SK-N-SH (cell line): ENCODE measurements around the gene DEPP1. TPM values are rescaled to one million over a fixed set of nuclear protein-coding genes. Genes with fewer than 3 reads are reported as not detected.

Source experiments
- CTCF ChIA-PET: fragments of 300-600, 350-600 bp; formaldehyde crosslinking; extraction: SDS; loops from one replicate; lab custom pipeline; 2021; lab: Yijun Ruan, JAX
- POLR2A ChIA-PET: fragments of 350-600 bp; sonication (Branson Sonifier 250); formaldehyde crosslinking; extraction: SDS; loops from one replicate; lab custom pipeline; 2020; ENCODE audit warnings: antibody characterized with exemption, inconsistent platforms; lab: Yijun Ruan, JAX
- DNase-seq: peaks from one replicate; pipeline ENCODE4 v3.0.0; 2012
- H2AFZ ChIP-seq: fragments of 200-600 bp; sonication (generic); 2 replicates; pipeline ENCODE4 v1.8.1; 2016; ENCODE audit warnings: antibody characterized with exemption, mild to moderate bottlenecking, low read depth
- H3F3A ChIP-seq: fragments of 200-600 bp; sonication (generic); replicated peaks from 2 replicates; pipeline ENCODE3; 2016; ENCODE audit warnings: antibody characterized with exemption, mild to moderate bottlenecking; ENCODE audit not compliant: insufficient read depth
- H3K27ac ChIP-seq, 2 experiments: fragments of 200-500 bp in 1 of 2; fragments of 200-600 bp in 1 of 2; sonication (Bioruptor generic) in 1 of 2; sonication (generic), shearing (Covaris generic) in 1 of 2; 2 replicates each; pipeline versions ENCODE4 v1.5.1 to v1.6.1; 2014 to 2016; ENCODE audit warnings: low read depth in 2 of 2, inconsistent platforms in 1 of 2, low read length in 1 of 2, mild to moderate bottlenecking in 1 of 2, mixed read lengths in 1 of 2
- H3K27me3 ChIP-seq: fragments of 200-600 bp; sonication (generic), shearing (Covaris generic); 2 replicates; pipeline ENCODE4 v1.6.1; 2016; ENCODE audit warnings: mixed run types; ENCODE audit not compliant: insufficient read depth
- H3K36me3 ChIP-seq, 2 experiments: fragments of 200-500 bp in 1 of 2; fragments of 200-600 bp in 1 of 2; sonication (Bioruptor generic) in 1 of 2; sonication (generic) in 1 of 2; replicated peaks in 1 of 2; 2 replicates each; pipeline versions ENCODE3 to v1.5.1; 2014 to 2016; ENCODE audit warnings: low read length in 1 of 2, mild to moderate bottlenecking in 1 of 2; ENCODE audit not compliant: insufficient read depth in 2 of 2, control insufficient read depth in 1 of 2
- H3K4me1 ChIP-seq, 2 experiments: fragments of 200-500 bp in 1 of 2; fragments of 200-600 bp in 1 of 2; sonication (Bioruptor generic) in 1 of 2; sonication (generic), shearing (Covaris generic) in 1 of 2; 2 replicates each; pipeline versions ENCODE4 v1.5.1 to v1.6.1; 2014 to 2016; ENCODE audit warnings: low read depth in 1 of 2, low read length in 1 of 2, mixed run types in 1 of 2; ENCODE audit not compliant: insufficient read depth in 2 of 2, control insufficient read depth in 1 of 2
- H3K4me2 ChIP-seq: fragments of 200-600 bp; sonication (generic), shearing (Covaris generic); 2 replicates; pipeline ENCODE4 v1.6.1; 2017; ENCODE audit warnings: mixed run types
- H3K4me3 ChIP-seq, 2 experiments: fragments of 200-500 bp in 1 of 2; fragments of 200-600 bp in 1 of 2; sonication (Bioruptor generic) in 1 of 2; sonication (generic), shearing (Covaris generic) in 1 of 2; 2 replicates each; pipeline versions ENCODE4 v1.5.1 to v1.8.1; 2014 to 2016; ENCODE audit warnings: low read depth in 2 of 2, inconsistent platforms in 1 of 2, low read length in 1 of 2, mild to moderate bottlenecking in 1 of 2, mixed read lengths in 1 of 2, moderate library complexity in 1 of 2
- H3K79me2 ChIP-seq: fragments of 200-600 bp; sonication (generic); 2 replicates; pipeline ENCODE4 v1.8.1; 2017; ENCODE audit warnings: mild to moderate bottlenecking; ENCODE audit not compliant: insufficient read depth
- H3K9ac ChIP-seq: fragments of 200-600 bp; sonication (generic); 2 replicates; pipeline ENCODE4 v1.6.1; 2017; ENCODE audit warnings: mixed run types
- H3K9me2 ChIP-seq: fragments of 200-600 bp; sonication (generic); 2 replicates; pipeline ENCODE4 v1.6.1; 2017; ENCODE audit warnings: mixed run types
- H3K9me3 ChIP-seq: fragments of 200-600 bp; sonication (generic); 2 replicates; pipeline ENCODE4 v1.6.1; 2017; ENCODE audit warnings: mixed run types, mild to moderate bottlenecking, moderate library complexity
- H4K20me1 ChIP-seq: fragments of 200-600 bp; sonication (generic); 2 replicates; pipeline ENCODE4 v1.6.1; 2017; ENCODE audit warnings: mild to moderate bottlenecking, mixed run types; ENCODE audit not compliant: insufficient read depth
- ELF1 ChIP-seq: IDR thresholded peaks from 2 replicates; pipeline ENCODE4 v1.4.0; 2012
- EZH2phosphoT487 ChIP-seq: fragments of 200-600 bp; sonication (generic); IDR thresholded peaks from 2 replicates; pipeline ENCODE4 v1.6.1; 2017; ENCODE audit warnings: low read depth, mixed run types, mild to moderate bottlenecking, antibody characterized with exemption, moderate library complexity, borderline replicate concordance
- FOSL2 ChIP-seq: IDR thresholded peaks from 2 replicates; pipeline ENCODE4 v1.4.0; 2012; ENCODE audit warnings: low read depth, mild to moderate bottlenecking, moderate library complexity, borderline replicate concordance
- FOXJ3 ChIP-seq: sonication (generic); formaldehyde crosslinking; IDR thresholded peaks from 2 replicates; pipeline ENCODE4 v1.5.1; 2020; ENCODE audit warnings: mild to moderate bottlenecking, missing genetic modification reagents
- FOXM1 ChIP-seq: IDR thresholded peaks from 2 replicates; pipeline ENCODE4 v1.4.0; 2012; ENCODE audit warnings: low read depth, mild to moderate bottlenecking
- GABPA ChIP-seq: IDR thresholded peaks from 2 replicates; pipeline ENCODE4 v1.4.0; 2012; ENCODE audit warnings: low read depth, mild to moderate bottlenecking
- GATA2 ChIP-seq: sonication (generic); formaldehyde crosslinking; IDR thresholded peaks from 2 replicates; pipeline ENCODE4 v1.5.0; 2020; ENCODE audit warnings: mild to moderate bottlenecking, missing genetic modification reagents
- MEF2A ChIP-seq: IDR thresholded peaks from 2 replicates; pipeline ENCODE4 v1.4.0; 2012; ENCODE audit warnings: low read depth, borderline replicate concordance
- MXI1 ChIP-seq: IDR thresholded peaks from 2 replicates; pipeline ENCODE4 v1.6.1; 2012; ENCODE audit warnings: mild to moderate bottlenecking, low read depth, low read length, improper control_type of control experiment
- NFIC ChIP-seq: IDR thresholded peaks from 2 replicates; pipeline ENCODE4 v1.4.0; 2012; ENCODE audit warnings: borderline replicate concordance
- NRF1 ChIP-seq: IDR thresholded peaks from 2 replicates; pipeline ENCODE4 v1.6.1; 2012; ENCODE audit warnings: low read depth, mild to moderate bottlenecking, low read length
- POLR2AphosphoS5 ChIP-seq: IDR thresholded peaks from 2 replicates; pipeline ENCODE4 v1.6.1; 2012; ENCODE audit warnings: low read depth, low read length
- RCOR1 ChIP-seq: fragments of 150-350 bp; IDR thresholded peaks from 2 replicates; pipeline ENCODE4 v1.6.1; 2017; ENCODE audit warnings: antibody characterized with exemption, low read length
- RXRA ChIP-seq: IDR thresholded peaks from 2 replicates; pipeline ENCODE4 v1.4.0; 2012; ENCODE audit warnings: low read depth, mild to moderate bottlenecking, borderline replicate concordance
- TAF1 ChIP-seq: IDR thresholded peaks from 2 replicates; pipeline ENCODE4 v1.6.1; 2012; ENCODE audit warnings: low read depth, mild to moderate bottlenecking, low read length, moderate library complexity, borderline replicate concordance
- YY1 ChIP-seq: IDR thresholded peaks from 2 replicates; pipeline ENCODE4 v1.4.0; 2012; ENCODE audit warnings: low read depth, mild to moderate bottlenecking
- WGBS: methylation state at CpG from one replicate; pipeline ENCODE4 v1.1.6; 2017; ENCODE audit warnings: low lambda C conversion rate; 5-methylcytosine and 5-hydroxymethylcytosine counted together
- polyA plus RNA-seq, 3 experiments: library from polyadenylated mRNA; depleted of rRNA; stranded (reverse); fragments of >200 nt; gene quantifications; 2 replicates each; pipeline ENCODE4 v1.2.3, GENCODE V29; 2012
- TF ChIP-seq, protein P1 (sequence below): IDR thresholded peaks from 2 replicates; pipeline ENCODE4 v1.6.1; 2012; ENCODE audit warnings: mild to moderate bottlenecking, low read depth, low read length, moderate library complexity
- TF ChIP-seq, protein P2 (sequence below): IDR thresholded peaks from 2 replicates; pipeline ENCODE4 v1.4.0; 2012; ENCODE audit warnings: low read depth

The DEPP1 gene
- polyA plus RNA-seq, 1 of the 3 experiments (the other 2 are of a cell fraction): 5.3 TPM

DNA sequence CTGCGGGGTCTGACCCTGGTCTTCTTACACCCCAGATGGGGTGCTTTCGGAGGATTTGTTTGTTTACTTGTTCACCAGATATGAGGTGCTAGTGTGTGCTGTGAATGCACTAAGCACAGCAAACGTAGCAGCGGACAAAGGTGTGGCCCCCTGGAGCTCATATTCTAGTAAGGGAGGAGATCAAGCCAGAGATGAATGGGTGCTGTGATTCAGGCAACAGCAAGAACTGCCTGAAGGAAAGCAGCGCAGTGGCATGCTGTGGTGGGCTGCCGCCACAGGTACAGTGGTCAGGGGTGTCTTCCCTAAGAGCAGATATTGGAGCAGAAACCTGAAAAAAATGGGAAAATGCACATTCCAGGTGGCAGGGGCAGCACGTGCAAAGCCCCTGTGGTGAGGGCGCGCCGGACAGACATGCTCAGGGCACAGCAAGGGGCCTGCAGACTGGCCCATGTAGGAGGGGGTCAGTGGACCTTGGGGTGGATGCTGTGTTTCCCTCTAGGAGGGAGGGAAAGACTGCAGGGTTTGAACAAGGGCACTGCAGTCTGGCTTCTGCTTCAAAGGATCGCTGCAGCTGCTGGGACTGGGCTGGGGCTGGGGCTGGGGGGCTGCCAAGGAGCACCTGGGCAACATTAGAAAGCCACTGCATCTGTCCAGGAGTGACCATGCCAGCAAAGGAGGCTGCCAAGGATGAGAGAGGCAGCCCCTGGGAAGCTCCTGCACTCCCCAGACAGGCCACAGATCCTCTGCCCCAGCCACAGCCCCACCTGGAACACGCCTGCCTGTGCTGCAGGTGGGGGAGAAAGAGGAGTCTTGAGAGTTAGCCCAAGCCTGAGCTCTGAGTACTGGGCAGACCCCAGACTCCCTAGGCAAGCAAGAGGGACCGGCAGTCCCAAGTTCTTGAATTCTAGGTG, 927 bp upstream of the DEPP1 start:
- Histone ChIP-seq H3K9me2 (no peaks in the 10 kb centered on the region), H3K9me3 (no peaks in the 10 kb centered on the region), H3K27me3 (no peaks in the 10 kb centered on the region), H3K4me1 (peaks cover 35 to 62% of the 10 kb centered on the region in 2 experiments; a peak in 3 of 4 replicates), H3K27ac (peak overlapping the region; percentile 62 to 95), H3K4me2 (peak overlapping the region; percentile 85), H3K36me3 (no peaks in the 10 kb centered on the region), H3K4me3 (no peak overlapping the region), H3F3A (peaks cover 20% of the 10 kb centered on the region), H3K79me2 (peaks cover 8% of the 10 kb centered on the region), H4K20me1 (no peaks in the 10 kb centered on the region), H3K9ac (no peak overlapping the region; the same call in 1 of the 2 replicates), H2AFZ (peak overlapping the region; percentile 4; the same call in 1 of the 2 replicates)
- WGBS: 93% methylated on average over 9 of the region's 13 CpGs
- POLR2A ChIA-PET: interaction anchor here (0.6 kb wide), 1 partner anchor 1521 kb away, joined by 3 read pairs; no protein-coding TSS in a partner anchor
- no peak for DNase-seq
- TF ChIP-seq FOXJ3 (CRISPR knock-in tag): no peak
- no peak for TF ChIP-seq FOXM1
- TF ChIP-seq EZH2phosphoT487: no peak
- no peak for TF ChIP-seq GATA2
- TF ChIP-seq YY1: no peak
- TF ChIP-seq MXI1: no peak
- no peak for TF ChIP-seq POLR2AphosphoS5
- no peak for TF ChIP-seq ELF1
- no peak for TF ChIP-seq RCOR1
- TF ChIP-seq, protein P1, sequence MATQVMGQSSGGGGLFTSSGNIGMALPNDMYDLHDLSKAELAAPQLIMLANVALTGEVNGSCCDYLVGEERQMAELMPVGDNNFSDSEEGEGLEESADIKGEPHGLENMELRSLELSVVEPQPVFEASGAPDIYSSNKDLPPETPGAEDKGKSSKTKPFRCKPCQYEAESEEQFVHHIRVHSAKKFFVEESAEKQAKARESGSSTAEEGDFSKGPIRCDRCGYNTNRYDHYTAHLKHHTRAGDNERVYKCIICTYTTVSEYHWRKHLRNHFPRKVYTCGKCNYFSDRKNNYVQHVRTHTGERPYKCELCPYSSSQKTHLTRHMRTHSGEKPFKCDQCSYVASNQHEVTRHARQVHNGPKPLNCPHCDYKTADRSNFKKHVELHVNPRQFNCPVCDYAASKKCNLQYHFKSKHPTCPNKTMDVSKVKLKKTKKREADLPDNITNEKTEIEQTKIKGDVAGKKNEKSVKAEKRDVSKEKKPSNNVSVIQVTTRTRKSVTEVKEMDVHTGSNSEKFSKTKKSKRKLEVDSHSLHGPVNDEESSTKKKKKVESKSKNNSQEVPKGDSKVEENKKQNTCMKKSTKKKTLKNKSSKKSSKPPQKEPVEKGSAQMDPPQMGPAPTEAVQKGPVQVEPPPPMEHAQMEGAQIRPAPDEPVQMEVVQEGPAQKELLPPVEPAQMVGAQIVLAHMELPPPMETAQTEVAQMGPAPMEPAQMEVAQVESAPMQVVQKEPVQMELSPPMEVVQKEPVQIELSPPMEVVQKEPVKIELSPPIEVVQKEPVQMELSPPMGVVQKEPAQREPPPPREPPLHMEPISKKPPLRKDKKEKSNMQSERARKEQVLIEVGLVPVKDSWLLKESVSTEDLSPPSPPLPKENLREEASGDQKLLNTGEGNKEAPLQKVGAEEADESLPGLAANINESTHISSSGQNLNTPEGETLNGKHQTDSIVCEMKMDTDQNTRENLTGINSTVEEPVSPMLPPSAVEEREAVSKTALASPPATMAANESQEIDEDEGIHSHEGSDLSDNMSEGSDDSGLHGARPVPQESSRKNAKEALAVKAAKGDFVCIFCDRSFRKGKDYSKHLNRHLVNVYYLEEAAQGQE: no peak
- no peak for TF ChIP-seq GABPA
- TF ChIP-seq NRF1: no peak
- no peak for TF ChIP-seq TAF1
- TF ChIP-seq FOSL2: no peak
- TF ChIP-seq, protein P2, sequence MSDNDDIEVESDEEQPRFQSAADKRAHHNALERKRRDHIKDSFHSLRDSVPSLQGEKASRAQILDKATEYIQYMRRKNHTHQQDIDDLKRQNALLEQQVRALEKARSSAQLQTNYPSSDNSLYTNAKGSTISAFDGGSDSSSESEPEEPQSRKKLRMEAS: no peak
- no peak for TF ChIP-seq RXRA
- no peak for TF ChIP-seq NFIC
- TF ChIP-seq MEF2A: no peak
- CTCF ChIA-PET: interaction anchor here (1.0 to 10.6 kb wide), 4 partner anchors 12 to 47 kb away, joined by 3 to 121 read pairs (median 4); no protein-coding TSS in a partner anchor
